NB4 (cell line): ENCODE results near the gene TOMM40.

Source experiments
- CTCF ChIP-seq: IDR thresholded peaks from one replicate; pipeline ENCODE4 v1.5.1; 2012; ENCODE audit warnings: low read depth, low read length
- POLR2A ChIP-seq: IDR thresholded peaks from 2 replicates; pipeline ENCODE4 v1.6.1; 2011; ENCODE audit warnings: mild to moderate bottlenecking; ENCODE audit not compliant: insufficient read length; ENCODE audit errors: extremely low read depth

- TF ChIP-seq POLR2A (no peak), CTCF (no peak)
These were observed 51.1 kb downstream of the TOMM40 start, which contains the start of gene APOC4 for GRCh38 chr19:44942067-44942571.
